Activated CD4-positive, alpha-beta memory T cell treated with anti-CD3 and anti-CD28 coated beads, Interleukin-2, amount 10 ng/mL, durations not matched to agents 7 days and 5 days (primary cell): ENCODE data around the gene KCNQ1. TPM values are rescaled to one million over a fixed set of nuclear protein-coding genes. Genes with fewer than 3 reads are reported as not detected.

ENCODE experiments used
- CTCF ChIA-PET: fragments of 350-600 bp; sonication (Branson Sonifier 250); formaldehyde crosslinking; loops from one replicate; lab custom pipeline; 2021; ENCODE audit warnings: antibody characterized with exemption, inconsistent platforms; lab: Charles Lee
- POLR2A ChIA-PET: fragments of 350-600 bp; sonication (Branson Sonifier 250); formaldehyde crosslinking; loops from one replicate; lab custom pipeline; 2021; ENCODE audit warnings: antibody characterized with exemption; lab: Charles Lee
- DNase-seq: peaks from one replicate; pipeline ENCODE4 v3.0.0-alpha.2; 2020
- H3K27ac Mint-ChIP-seq: one replicate; pipeline ENCODE4 v1.8.0; 2021; ENCODE audit warnings: mild to moderate bottlenecking, mixed read lengths
- H3K27me3 Mint-ChIP-seq: one replicate; pipeline ENCODE4 v1.8.0; 2021; ENCODE audit warnings: mixed read lengths
- H3K36me3 Mint-ChIP-seq: one replicate; pipeline ENCODE4 v1.8.0; 2021; ENCODE audit warnings: low read depth, mixed read lengths
- H3K4me1 Mint-ChIP-seq: one replicate; pipeline ENCODE4 v1.8.0; 2021; ENCODE audit warnings: mixed read lengths
- H3K4me3 Mint-ChIP-seq: one replicate; pipeline ENCODE4 v1.8.0; 2021; ENCODE audit warnings: mild to moderate bottlenecking, mixed read lengths
- H3K9me3 Mint-ChIP-seq: one replicate; pipeline ENCODE4 v1.8.0; 2021; ENCODE audit warnings: mixed read lengths
- total RNA-seq, 2 experiments: library from RNA; stranded (reverse); gene quantifications; one replicate each; pipeline ENCODE4 v1.2.3, GENCODE V29; 2021

KCNQ1 gene
- total RNA-seq, 2 experiments from 2014 or later = 14.8 to 15.0 TPM

GRCh38 chr11:2421996-2422395 lies 22.8 kb upstream of the KCNQ1 start:
- H3K27ac Mint-ChIP-seq = no peak overlapping the region
- H3K27me3 Mint-ChIP-seq = no peaks in the 10 kb centered on the region
- ChIA-PET POLR2A (interaction anchor here (0.7 to 4.0 kb wide), 2 partner anchors 116 to 235 kb away, joined by 3 to 21 read pairs; no protein-coding TSS in a partner anchor), CTCF (interaction anchor here (2.2 to 5.3 kb wide), 4 partner anchors 21 to 227 kb away, joined by 12 to 201 read pairs (median 24); partner anchors contain the start of genes C11orf21, TSPAN32 and TSSC4)
- no peak for DNase-seq
- H3K36me3 Mint-ChIP-seq = no peaks in the 10 kb centered on the region
- no peak overlapping the region for H3K4me3 Mint-ChIP-seq
- H3K9me3 Mint-ChIP-seq = no peaks in the 10 kb centered on the region
- peaks cover 1% of the 10 kb centered on the region for H3K4me1 Mint-ChIP-seq

DNA sequence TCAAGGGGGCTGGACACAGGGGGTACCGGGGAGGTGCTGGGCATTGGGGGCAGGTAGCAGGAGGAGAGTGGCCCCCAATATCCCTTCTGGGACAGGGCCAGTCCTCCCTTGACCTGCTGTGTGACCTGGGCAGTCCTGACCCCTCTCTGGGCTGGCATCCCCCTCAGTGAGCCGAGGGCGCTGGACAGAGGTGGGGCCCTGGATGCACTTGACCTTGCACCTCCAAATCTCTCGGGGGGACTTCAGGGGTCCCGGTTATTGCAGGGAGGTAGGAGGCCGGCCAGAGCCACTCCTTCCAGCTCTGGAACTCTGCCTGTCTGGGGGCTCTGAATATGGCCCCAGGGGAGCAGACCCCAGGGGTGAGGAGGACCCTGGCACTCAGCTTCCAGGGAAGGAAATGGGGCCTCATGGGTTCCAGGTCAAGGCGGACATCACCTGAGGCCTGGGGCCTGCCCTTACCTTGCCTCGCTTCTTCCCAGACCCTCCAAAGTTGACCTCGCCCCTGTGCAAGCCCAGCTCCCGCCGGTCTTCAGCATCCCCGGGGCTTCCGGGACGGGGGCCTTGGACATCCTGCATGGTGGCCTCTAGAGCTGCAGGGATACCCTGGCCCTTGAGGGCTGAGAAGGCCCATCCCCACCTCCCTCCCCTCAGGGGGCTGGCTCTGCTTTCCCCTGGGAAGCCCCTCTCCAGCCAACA lies 22.2 kb upstream of the KCNQ1 start:
- DNase-seq = no peak
- H3K4me1 Mint-ChIP-seq = peaks cover 1% of the 10 kb centered on the region
- H3K27ac Mint-ChIP-seq = no peak overlapping the region
- CTCF ChIA-PET = interaction anchor here (2.2 kb wide), 1 partner anchor 119 kb away, joined by 12 read pairs; no protein-coding TSS in a partner anchor
- H3K9me3 Mint-ChIP-seq = no peaks in the 10 kb centered on the region
- no peaks in the 10 kb centered on the region for H3K27me3 Mint-ChIP-seq
- POLR2A ChIA-PET = no interaction called here
- H3K36me3 Mint-ChIP-seq = no peaks in the 10 kb centered on the region
- H3K4me3 Mint-ChIP-seq = no peak overlapping the region

DNA sequence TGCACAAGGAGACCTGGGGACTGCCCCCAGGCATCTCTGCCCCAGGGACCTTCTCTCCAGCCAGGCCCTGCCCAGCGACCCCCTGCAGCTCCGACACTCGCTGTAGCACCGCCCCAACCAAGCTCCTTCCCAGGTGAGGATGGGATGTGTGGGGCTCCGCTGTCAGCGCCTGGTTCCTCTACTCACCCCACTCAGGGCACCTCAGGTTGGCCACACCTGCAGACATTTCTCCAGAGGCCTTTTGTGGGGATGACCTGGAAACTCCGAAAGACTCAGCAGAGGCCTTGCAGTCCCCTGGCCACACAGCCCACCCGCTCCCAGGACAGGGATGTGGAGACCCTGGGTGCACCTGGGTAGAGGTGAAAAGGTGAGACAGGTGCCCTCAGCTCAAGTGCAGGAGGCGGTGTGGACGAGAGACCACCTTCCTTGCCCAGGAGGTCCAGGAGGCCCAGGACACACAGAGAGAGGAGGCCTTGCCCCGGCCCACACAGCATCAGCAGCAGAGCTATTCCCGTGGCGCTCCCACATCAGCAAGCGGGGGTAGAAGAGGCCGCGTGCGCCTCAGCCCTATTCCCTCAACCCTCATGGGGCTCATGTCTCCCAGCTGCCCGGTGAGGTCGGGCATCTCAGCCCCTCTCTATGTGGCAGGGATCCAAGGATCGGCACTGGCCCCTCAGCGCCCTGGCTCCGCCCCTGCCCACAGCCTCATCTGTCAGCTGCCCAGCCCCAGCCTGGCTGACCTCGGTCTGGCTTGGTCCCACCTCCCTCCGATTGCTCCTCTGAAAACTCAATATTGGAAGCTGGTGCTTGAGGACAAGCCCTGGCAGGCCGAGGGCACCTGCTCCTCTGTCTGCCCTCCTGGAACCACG lies 21.4 kb upstream of the KCNQ1 start:
- ChIA-PET CTCF (interaction anchor here (1.2 to 2.2 kb wide), 2 partner anchors 110 to 119 kb away, joined by 4 to 12 read pairs; no protein-coding TSS in a partner anchor), POLR2A (no interaction called here)
- no peak for DNase-seq
- no peaks in the 10 kb centered on the region for H3K9me3 Mint-ChIP-seq
- H3K36me3 Mint-ChIP-seq = no peaks in the 10 kb centered on the region
- H3K27ac Mint-ChIP-seq = no peak overlapping the region
- H3K4me1 Mint-ChIP-seq = peaks cover 1% of the 10 kb centered on the region
- H3K27me3 Mint-ChIP-seq = no peaks in the 10 kb centered on the region
- H3K4me3 Mint-ChIP-seq = no peak overlapping the region

DNA sequence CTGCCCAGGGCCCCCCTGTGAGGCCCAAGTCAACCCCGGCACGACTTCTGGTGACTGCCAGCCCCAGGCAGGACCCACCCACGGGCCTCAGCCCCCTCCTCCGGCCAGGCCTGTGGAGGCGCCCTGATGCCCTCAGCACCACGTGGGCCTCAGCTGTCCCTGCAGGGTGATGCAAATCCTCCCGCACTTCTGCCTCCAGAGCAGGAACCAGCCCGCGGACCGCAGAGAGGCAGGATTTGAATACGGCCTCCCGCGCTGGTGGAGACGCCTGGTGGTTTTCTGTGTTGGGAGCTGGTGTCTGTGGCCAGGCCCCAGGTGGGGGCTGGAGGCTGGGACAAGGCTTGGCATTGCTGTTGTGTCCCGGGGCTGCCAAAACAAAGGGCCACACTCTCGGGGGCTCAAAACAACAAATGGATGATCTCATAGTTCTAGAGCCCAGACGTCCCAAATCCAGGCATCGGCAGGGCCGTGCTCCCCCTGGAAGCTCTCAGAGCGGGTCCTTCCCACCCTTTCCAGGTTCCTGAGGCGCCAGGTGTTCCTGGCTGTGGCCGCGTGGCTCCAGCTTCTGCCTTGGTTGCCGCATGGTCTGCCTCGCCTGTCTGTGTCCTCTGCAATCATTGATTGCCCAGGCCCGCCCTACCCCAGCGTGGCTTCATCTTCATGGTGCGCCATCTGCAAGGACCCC lies 19.9 kb upstream of the KCNQ1 start:
- DNase-seq = no peak
- Mint-ChIP-seq H3K4me3 (no peak overlapping the region), H3K36me3 (no peaks in the 10 kb centered on the region), H3K4me1 (peaks cover 1% of the 10 kb centered on the region), H3K27me3 (no peaks in the 10 kb centered on the region), H3K9me3 (no peaks in the 10 kb centered on the region), H3K27ac (no peak overlapping the region)
- CTCF ChIA-PET = no interaction called here
- POLR2A ChIA-PET = no interaction called here

DNA sequence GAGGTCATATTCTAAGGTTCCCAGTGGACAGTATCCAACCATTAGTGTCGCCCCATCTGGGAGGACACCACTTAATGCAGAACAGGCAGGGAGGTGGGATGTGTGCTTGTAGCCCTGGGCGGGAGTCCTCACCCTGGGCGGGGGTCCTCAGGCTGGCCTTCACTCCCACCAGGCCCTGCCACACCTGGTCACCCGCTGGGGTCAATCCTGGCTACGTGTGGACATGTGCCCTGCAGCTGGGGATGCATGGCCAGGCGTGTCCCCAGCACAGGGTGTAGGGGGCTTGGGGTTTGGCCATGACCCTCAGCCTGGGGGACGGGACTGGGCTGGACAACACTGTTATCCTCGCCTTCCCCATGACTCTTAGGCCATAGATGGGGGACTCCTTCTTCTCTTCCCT lies 19.3 kb upstream of the KCNQ1 start:
- Mint-ChIP-seq H3K4me1 (peaks cover 1% of the 10 kb centered on the region), H3K36me3 (no peaks in the 10 kb centered on the region), H3K27ac (no peak overlapping the region), H3K9me3 (no peaks in the 10 kb centered on the region), H3K4me3 (no peak overlapping the region), H3K27me3 (no peaks in the 10 kb centered on the region)
- no peak for DNase-seq
- ChIA-PET POLR2A (interaction anchor here (1.3 kb wide), 1 partner anchor 106 kb away, joined by 3 read pairs; no protein-coding TSS in a partner anchor), CTCF (interaction anchor here (0.7 to 1.4 kb wide), 2 partner anchors 105 to 106 kb away, joined by 3 to 6 read pairs; no protein-coding TSS in a partner anchor)

DNA sequence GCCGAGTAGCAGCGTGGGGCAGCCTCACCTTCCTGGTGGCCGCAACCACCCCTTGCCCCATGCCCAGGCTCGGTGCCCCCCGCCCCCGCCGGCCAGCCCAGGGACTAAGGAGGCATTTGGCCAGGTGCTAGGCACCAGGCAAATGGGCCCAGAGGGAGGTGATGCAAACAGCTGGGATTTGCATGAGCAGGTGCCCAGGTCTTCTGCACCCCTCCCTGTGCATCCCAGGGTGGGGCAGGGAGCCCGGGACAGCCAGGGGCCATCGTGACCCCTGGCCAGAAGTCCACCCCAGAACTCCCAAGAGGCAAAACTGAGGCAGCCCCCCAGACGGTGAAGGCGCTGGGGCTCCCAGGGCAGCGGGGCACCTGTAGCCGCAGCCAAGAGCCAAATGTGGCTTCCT lies 18.6 kb upstream of the KCNQ1 start:
- H3K4me3 Mint-ChIP-seq = no peak overlapping the region
- no peak overlapping the region for H3K27ac Mint-ChIP-seq
- H3K9me3 Mint-ChIP-seq = no peaks in the 10 kb centered on the region
- CTCF ChIA-PET = interaction anchor here (0.7 to 1.4 kb wide), 3 partner anchors 9 to 106 kb away, joined by 3 to 6 read pairs (median 3); no protein-coding TSS in a partner anchor
- H3K36me3 Mint-ChIP-seq = no peaks in the 10 kb centered on the region
- DNase-seq = no peak
- POLR2A ChIA-PET = interaction anchor here (1.3 kb wide), 1 partner anchor 105 kb away, joined by 3 read pairs; no protein-coding TSS in a partner anchor
- no peaks in the 10 kb centered on the region for H3K4me1 Mint-ChIP-seq
- H3K27me3 Mint-ChIP-seq = no peaks in the 10 kb centered on the region

GRCh38 chr11:2426826-2427521 lies 17.8 kb upstream of the KCNQ1 start:
- H3K4me1 Mint-ChIP-seq = no peaks in the 10 kb centered on the region
- no peak for DNase-seq
- no peaks in the 10 kb centered on the region for H3K36me3 Mint-ChIP-seq
- H3K27ac Mint-ChIP-seq = no peak overlapping the region
- ChIA-PET POLR2A (interaction anchor here (0.7 to 1.1 kb wide), 3 partner anchors 105 to 466 kb away, joined by 3 read pairs; no protein-coding TSS in a partner anchor), CTCF (interaction anchor here (0.8 to 1.4 kb wide), 5 partner anchors 10 to 461 kb away, joined by 3 to 33 read pairs (median 4); no protein-coding TSS in a partner anchor)
- H3K4me3 Mint-ChIP-seq = no peak overlapping the region
- H3K9me3 Mint-ChIP-seq = no peaks in the 10 kb centered on the region
- H3K27me3 Mint-ChIP-seq = no peaks in the 10 kb centered on the region

DNA sequence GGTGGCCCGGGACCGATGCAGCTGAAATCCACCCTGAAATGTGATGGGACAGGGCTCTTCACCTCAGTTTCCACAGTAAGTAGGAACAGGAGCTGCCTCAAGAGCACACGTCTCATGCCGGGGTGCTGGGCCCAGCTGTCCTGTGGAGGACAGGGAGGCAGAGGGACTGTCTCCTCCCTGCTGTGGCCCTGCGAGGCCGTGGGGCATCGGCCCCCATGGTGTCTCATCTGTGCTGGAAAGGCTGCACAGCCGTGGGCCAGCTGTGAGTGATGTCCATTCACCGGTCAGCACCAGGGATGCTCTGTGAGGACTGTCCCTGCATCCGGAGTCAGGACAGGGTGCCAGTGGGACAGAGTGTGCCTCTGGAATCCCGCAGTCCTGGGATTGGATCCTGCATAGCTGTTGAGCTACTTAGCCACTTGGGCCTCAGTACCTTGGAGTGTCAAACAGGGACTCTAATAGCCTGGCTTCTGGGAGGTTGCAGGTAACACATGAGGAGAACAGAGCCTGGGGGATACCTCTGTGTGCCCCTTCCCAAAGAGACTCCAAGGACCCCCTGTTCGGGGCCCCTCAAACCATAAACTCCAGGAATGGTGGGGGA lies 17.0 kb upstream of the KCNQ1 start:
- Mint-ChIP-seq H3K27me3 (no peaks in the 10 kb centered on the region), H3K36me3 (no peaks in the 10 kb centered on the region), H3K4me3 (no peak overlapping the region), H3K27ac (no peak overlapping the region), H3K4me1 (no peaks in the 10 kb centered on the region), H3K9me3 (no peaks in the 10 kb centered on the region)
- ChIA-PET POLR2A (interaction anchor here (0.7 to 1.1 kb wide), 3 partner anchors 104 to 465 kb away, joined by 3 read pairs; no protein-coding TSS in a partner anchor), CTCF (interaction anchor here (0.7 to 1.4 kb wide), 4 partner anchors 40 to 460 kb away, joined by 3 to 33 read pairs (median 4); no protein-coding TSS in a partner anchor)
- DNase-seq = no peak

- no peaks in the 10 kb centered on the region for H3K4me1 Mint-ChIP-seq
- no peak overlapping the region for H3K4me3 Mint-ChIP-seq
- H3K27me3 Mint-ChIP-seq = no peaks in the 10 kb centered on the region
- peak; percentile 83 for DNase-seq
- ChIA-PET POLR2A (interaction anchor here (1.1 kb wide), 1 partner anchor 103 kb away, joined by 3 read pairs; no protein-coding TSS in a partner anchor), CTCF (interaction anchor here (1.0 to 1.4 kb wide), 2 partner anchors 103 kb away, joined by 4 to 33 read pairs; no protein-coding TSS in a partner anchor)
- H3K36me3 Mint-ChIP-seq = no peaks in the 10 kb centered on the region
- H3K27ac Mint-ChIP-seq = no peak overlapping the region
- H3K9me3 Mint-ChIP-seq = no peaks in the 10 kb centered on the region
Measured at GRCh38 chr11:2428322-2428795, 16.4 kb upstream of the KCNQ1 start.

- H3K9me3 Mint-ChIP-seq = no peaks in the 10 kb centered on the region
- H3K36me3 Mint-ChIP-seq = no peaks in the 10 kb centered on the region
- ChIA-PET POLR2A (interaction anchor here (1.0 kb wide), 1 partner anchor 11 kb away, joined by 3 read pairs; no protein-coding TSS in a partner anchor), CTCF (interaction anchor here (1.2 kb wide), 1 partner anchor 100 kb away, joined by 6 read pairs; no protein-coding TSS in a partner anchor)
- H3K27me3 Mint-ChIP-seq = no peaks in the 10 kb centered on the region
- H3K4me1 Mint-ChIP-seq = no peaks in the 10 kb centered on the region
- H3K4me3 Mint-ChIP-seq = no peak overlapping the region
- no peak overlapping the region for H3K27ac Mint-ChIP-seq
- DNase-seq = no peak
Measured at GRCh38 chr11:2431395-2431794, 13.4 kb upstream of the KCNQ1 start.

GRCh38 chr11:2432171-2432621 lies 12.6 kb upstream of the KCNQ1 start:
- no peaks in the 10 kb centered on the region for H3K9me3 Mint-ChIP-seq
- no peak overlapping the region for H3K27ac Mint-ChIP-seq
- no peaks in the 10 kb centered on the region for H3K36me3 Mint-ChIP-seq
- no peaks in the 10 kb centered on the region for H3K27me3 Mint-ChIP-seq
- no peaks in the 10 kb centered on the region for H3K4me1 Mint-ChIP-seq
- POLR2A ChIA-PET = no interaction called here
- H3K4me3 Mint-ChIP-seq = no peak overlapping the region
- no peak for DNase-seq
- CTCF ChIA-PET = no interaction called here
